ENCODE measurements around the gene ZNF3. TPM values are rescaled to one million over a fixed set of nuclear protein-coding genes. Genes with fewer than 3 reads are reported as not detected.
A peak's percentile ranks its signal among the peaks of the same experiment; 100 is the strongest.

The ZNF3 gene
- total RNA-seq, 1 donor from 2014 or later = 23.0 TPM

- TF ChIP-seq, protein P1, sequence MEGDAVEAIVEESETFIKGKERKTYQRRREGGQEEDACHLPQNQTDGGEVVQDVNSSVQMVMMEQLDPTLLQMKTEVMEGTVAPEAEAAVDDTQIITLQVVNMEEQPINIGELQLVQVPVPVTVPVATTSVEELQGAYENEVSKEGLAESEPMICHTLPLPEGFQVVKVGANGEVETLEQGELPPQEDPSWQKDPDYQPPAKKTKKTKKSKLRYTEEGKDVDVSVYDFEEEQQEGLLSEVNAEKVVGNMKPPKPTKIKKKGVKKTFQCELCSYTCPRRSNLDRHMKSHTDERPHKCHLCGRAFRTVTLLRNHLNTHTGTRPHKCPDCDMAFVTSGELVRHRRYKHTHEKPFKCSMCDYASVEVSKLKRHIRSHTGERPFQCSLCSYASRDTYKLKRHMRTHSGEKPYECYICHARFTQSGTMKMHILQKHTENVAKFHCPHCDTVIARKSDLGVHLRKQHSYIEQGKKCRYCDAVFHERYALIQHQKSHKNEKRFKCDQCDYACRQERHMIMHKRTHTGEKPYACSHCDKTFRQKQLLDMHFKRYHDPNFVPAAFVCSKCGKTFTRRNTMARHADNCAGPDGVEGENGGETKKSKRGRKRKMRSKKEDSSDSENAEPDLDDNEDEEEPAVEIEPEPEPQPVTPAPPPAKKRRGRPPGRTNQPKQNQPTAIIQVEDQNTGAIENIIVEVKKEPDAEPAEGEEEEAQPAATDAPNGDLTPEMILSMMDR (IDR thresholded peaks at IDR 0.05) = no peak
- intact Hi-C loops (cut with DNase I) = no loop called here
- DNase-seq = no peak
- peaks cover 98% of the 10 kb centered on the region for H3K36me3 ChIP-seq
- H3K4me3 ChIP-seq = no peak overlapping the region
- no peaks in the 10 kb centered on the region for H3K4me1 ChIP-seq
- H3K27ac ChIP-seq = no peak overlapping the region
- no peak for ATAC-seq
- no peaks in the 10 kb centered on the region for H3K27me3 ChIP-seq (ENCODE audit: low read depth)
- H3K9me3 ChIP-seq = no peaks in the 10 kb centered on the region
Observed at GRCh38 chr7:100029596-100029995, 51.9 kb downstream of the ZNF3 start.

DNA sequence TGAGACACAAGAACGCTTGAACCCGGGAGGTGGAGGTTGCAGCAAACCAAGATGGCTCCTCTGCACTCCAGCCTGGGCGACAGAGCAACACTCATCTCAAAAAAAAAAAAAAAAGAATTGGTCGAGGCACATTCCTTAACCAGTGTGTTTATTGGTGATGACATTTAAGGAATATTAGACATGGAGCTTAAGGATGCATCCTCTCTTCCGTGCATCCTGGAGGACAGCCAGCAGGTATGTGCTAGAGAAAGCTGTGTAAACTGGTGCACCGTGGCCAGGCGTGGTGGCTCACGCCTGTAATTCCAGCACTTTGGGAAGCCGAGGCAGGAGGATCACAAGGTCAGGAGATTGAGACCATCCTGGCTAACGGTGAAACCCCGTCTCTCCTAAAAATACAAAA, 54.3 kb downstream of the ZNF3 start:
- Histone ChIP-seq H3K27ac (no peak overlapping the region), H3K9me3 (no peaks in the 10 kb centered on the region), H3K4me3 (no peak overlapping the region), H3K36me3 (peaks cover 97% of the 10 kb centered on the region), H3K4me1 (peaks cover 6% of the 10 kb centered on the region), H3K27me3 (ENCODE audit: low read depth) (no peaks in the 10 kb centered on the region)
- intact Hi-C loops (cut with DNase I) = no loop called here
- DNase-seq (no peak), ATAC-seq (no peak)
- TF ChIP-seq, protein P1 (IDR thresholded peaks at IDR 0.05) = no peak

DNA sequence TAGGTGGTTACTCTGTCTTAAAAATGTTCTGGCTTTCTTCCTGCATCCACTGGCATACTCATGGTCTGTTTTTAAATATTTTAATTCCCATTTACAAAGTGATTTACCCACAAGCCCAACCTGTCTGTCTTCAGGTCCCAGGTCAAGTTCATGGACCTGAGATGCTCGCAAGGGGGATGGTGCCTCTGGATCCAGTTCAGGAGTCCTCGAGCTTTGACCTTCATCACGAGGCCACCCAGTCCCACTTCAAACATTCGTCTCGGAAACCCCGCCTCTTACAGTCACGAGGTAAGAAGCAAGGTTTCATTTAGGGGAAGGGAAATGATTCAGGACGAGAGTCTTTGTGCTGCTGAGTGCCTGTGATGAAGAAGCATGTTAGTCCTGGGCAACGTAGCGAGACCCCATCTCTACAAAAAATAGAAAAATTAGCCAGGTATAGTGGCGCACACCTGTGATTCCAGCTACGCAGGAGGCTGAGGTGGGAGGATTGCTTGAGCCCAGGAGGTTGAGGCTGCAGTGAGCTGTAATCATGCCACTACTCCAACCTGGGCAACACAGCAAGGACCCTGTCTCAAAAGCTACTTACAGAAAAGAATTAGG, 57.4 kb downstream of the ZNF3 start:
- peaks cover 79% of the 10 kb centered on the region for H3K36me3 ChIP-seq
- no peak overlapping the region for H3K27ac ChIP-seq
- H3K4me1 ChIP-seq = peaks cover 24% of the 10 kb centered on the region
- no peak for DNase-seq
- no peak for ATAC-seq
- H3K4me3 ChIP-seq = no peak overlapping the region
- intact Hi-C loops (cut with DNase I) = no loop called here
- TF ChIP-seq, protein P1 (IDR thresholded peaks at IDR 0.05) = no peak
- no peaks in the 10 kb centered on the region for H3K9me3 ChIP-seq
- no peaks in the 10 kb centered on the region for H3K27me3 ChIP-seq (ENCODE audit: low read depth)

GRCh38 chr7:100023526-100023925, 58.0 kb downstream of the ZNF3 start:
- H3K36me3 ChIP-seq = peaks cover 77% of the 10 kb centered on the region
- no peaks in the 10 kb centered on the region for H3K9me3 ChIP-seq
- no peak overlapping the region for H3K27ac ChIP-seq
- DNase-seq = no peak
- no peak overlapping the region for H3K4me3 ChIP-seq
- no peaks in the 10 kb centered on the region for H3K27me3 ChIP-seq (ENCODE audit: low read depth)
- TF ChIP-seq, protein P1 (IDR thresholded peaks at IDR 0.05) = no peak
- H3K4me1 ChIP-seq = peaks cover 24% of the 10 kb centered on the region
- ATAC-seq = no peak
- intact Hi-C loops (cut with DNase I) = no loop called here

DNA sequence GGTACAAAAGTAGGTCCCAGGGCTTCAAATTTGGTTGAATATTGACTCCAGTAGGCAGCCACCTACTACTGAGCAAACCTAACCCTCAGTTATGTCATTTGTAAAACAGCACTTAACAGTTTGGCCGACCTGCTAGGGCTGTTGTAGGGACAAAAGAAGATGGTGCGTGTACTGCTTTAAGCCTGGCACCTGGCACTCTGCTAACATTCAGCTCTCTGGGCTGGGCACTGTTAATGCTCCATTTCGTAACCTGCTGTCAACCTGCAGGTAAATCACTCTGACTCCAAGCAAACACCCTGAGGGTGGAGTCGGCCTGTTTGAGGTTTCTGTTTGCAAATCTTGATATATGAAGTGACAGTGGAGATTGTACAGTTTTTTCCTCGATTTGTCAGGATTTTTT, 58.9 kb downstream of the ZNF3 start:
- TF ChIP-seq, protein P1 (IDR thresholded peaks at IDR 0.05) = no peak

More for the DNA sequence above, 58.9 kb downstream of the ZNF3 start:
- DNase-seq = no peak
- intact Hi-C loops (cut with DNase I) = no loop called here
- Histone ChIP-seq H3K36me3 (peaks cover 68% of the 10 kb centered on the region), H3K27me3 (ENCODE audit: low read depth) (no peaks in the 10 kb centered on the region), H3K4me3 (no peak overlapping the region), H3K27ac (no peak overlapping the region), H3K9me3 (no peaks in the 10 kb centered on the region), H3K4me1 (peaks cover 27% of the 10 kb centered on the region)
- peak; percentile 83 for ATAC-seq

All from lower lobe of right lung (tissue), 2 donors.